ENCODE results near the gene AGT. TPM values are rescaled to one million over a fixed set of nuclear protein-coding genes. Genes with fewer than 3 reads are reported as not detected.

AGT gene
- total RNA-seq, result 10 to 100 TPM in 3 of 4 donors, 1 to 10 TPM in 1; 1.7 to 47.3 (median 38.6) TPM

GRCh38 chr1:230713915-230714764 is at the start of gene AGT:
Gene AGT (minus strand): TSS chr1:230714122. CDS start chr1:230710823, 3,299 bp downstream.
- Histone ChIP-seq H3K27ac (peak within 1 kb of the TSS in 2 of 4 donors; percentile 59 to 74), H3K4me1 (peaks cover 0 to 11% (median 0%) of the 10 kb centered on the region in 4 donors), H3K36me3 (no peaks in the 10 kb centered on the region), H3K4me3 (peak within 1 kb of the TSS in 2 of 4 donors; percentile 34 to 44), H3K9me3 (no peaks in the 10 kb centered on the region), H3K27me3 (no peaks in the 10 kb centered on the region)
- no peak for TF ChIP-seq POLR2A (IDR thresholded peaks at IDR 0.05)
- TF ChIP-seq, protein P1, sequence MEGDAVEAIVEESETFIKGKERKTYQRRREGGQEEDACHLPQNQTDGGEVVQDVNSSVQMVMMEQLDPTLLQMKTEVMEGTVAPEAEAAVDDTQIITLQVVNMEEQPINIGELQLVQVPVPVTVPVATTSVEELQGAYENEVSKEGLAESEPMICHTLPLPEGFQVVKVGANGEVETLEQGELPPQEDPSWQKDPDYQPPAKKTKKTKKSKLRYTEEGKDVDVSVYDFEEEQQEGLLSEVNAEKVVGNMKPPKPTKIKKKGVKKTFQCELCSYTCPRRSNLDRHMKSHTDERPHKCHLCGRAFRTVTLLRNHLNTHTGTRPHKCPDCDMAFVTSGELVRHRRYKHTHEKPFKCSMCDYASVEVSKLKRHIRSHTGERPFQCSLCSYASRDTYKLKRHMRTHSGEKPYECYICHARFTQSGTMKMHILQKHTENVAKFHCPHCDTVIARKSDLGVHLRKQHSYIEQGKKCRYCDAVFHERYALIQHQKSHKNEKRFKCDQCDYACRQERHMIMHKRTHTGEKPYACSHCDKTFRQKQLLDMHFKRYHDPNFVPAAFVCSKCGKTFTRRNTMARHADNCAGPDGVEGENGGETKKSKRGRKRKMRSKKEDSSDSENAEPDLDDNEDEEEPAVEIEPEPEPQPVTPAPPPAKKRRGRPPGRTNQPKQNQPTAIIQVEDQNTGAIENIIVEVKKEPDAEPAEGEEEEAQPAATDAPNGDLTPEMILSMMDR (IDR thresholded peaks at IDR 0.05), result no peak
- peak; percentile 21 to 77 (median 69) for DNase-seq

DNA sequence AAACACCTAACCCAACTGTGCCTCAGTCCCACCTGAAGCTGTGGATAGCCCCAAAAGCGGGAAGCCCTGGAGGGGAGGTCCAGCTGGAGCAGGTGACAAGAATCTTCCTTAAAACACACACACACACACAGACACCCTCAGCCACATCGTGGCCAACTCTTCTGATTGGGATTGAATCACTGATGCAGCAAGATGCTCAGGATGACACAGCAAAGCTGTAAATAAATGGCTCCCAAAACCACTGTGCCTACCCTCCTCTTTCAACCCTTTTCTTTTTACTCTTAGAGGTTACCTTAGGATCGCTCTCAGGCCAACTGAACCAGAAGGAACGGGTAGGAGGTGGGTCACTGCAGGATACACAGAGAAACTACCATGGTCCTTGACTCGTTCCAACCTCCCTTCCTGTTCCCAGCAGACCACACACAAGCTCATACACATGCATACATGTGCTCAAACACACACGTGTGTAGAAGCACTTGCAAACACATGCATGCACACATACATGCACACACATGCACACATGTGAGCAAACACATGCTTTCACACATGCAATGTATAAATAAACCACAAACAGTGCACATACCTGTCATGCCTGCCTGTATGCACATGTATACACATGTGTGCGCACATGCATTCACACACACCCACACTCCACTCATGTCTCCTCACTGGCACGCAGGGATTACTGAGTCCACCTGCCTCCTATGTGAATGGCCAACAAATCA is 47.7 kb upstream of the AGT start:
- Histone ChIP-seq H3K4me3 (no peak overlapping the region), H3K4me1 (no peaks in the 10 kb centered on the region), H3K27me3 (no peaks in the 10 kb centered on the region), H3K9me3 (no peaks in the 10 kb centered on the region), H3K27ac (no peak overlapping the region), H3K36me3 (no peaks in the 10 kb centered on the region)
- no peak for DNase-seq
- TF ChIP-seq POLR2A (IDR thresholded peaks at IDR 0.05), result no peak
- TF ChIP-seq, protein P1 (IDR thresholded peaks at IDR 0.05), result no peak

GRCh38 chr1:230760360-230760827 is 46.5 kb upstream of the AGT start:
- H3K9me3 ChIP-seq, result no peaks in the 10 kb centered on the region
- TF ChIP-seq POLR2A (IDR thresholded peaks at IDR 0.05), result no peak
- TF ChIP-seq, protein P1 (IDR thresholded peaks at IDR 0.05), result no peak
- no peak overlapping the region for H3K4me3 ChIP-seq
- H3K4me1 ChIP-seq, result no peaks in the 10 kb centered on the region
- H3K27me3 ChIP-seq, result no peaks in the 10 kb centered on the region
- no peak overlapping the region for H3K27ac ChIP-seq
- no peaks in the 10 kb centered on the region for H3K36me3 ChIP-seq
- DNase-seq, result no peak

GRCh38 chr1:230759369-230760065 is 45.6 kb upstream of the AGT start:
- Histone ChIP-seq H3K4me3 (no peak overlapping the region), H3K9me3 (no peaks in the 10 kb centered on the region), H3K27ac (no peak overlapping the region), H3K4me1 (peaks cover 0 to 5% (median 0%) of the 10 kb centered on the region in 4 donors), H3K36me3 (no peaks in the 10 kb centered on the region), H3K27me3 (no peaks in the 10 kb centered on the region)
- TF ChIP-seq POLR2A (IDR thresholded peaks at IDR 0.05), result no peak
- TF ChIP-seq, protein P1 (IDR thresholded peaks at IDR 0.05), result no peak
- DNase-seq, result no peak

GRCh38 chr1:230758709-230759368 is 44.9 kb upstream of the AGT start:
- H3K9me3 ChIP-seq, result no peaks in the 10 kb centered on the region
- no peak overlapping the region for H3K4me3 ChIP-seq
- H3K27me3 ChIP-seq, result no peaks in the 10 kb centered on the region
- no peak for TF ChIP-seq POLR2A (IDR thresholded peaks at IDR 0.05)
- TF ChIP-seq, protein P1 (IDR thresholded peaks at IDR 0.05), result no peak
- no peak for DNase-seq
- H3K36me3 ChIP-seq, result no peaks in the 10 kb centered on the region
- no peak overlapping the region for H3K27ac ChIP-seq
- H3K4me1 ChIP-seq, result peaks cover 0 to 7% (median 0%) of the 10 kb centered on the region in 4 donors

Data from Peyer's patch (tissue), 4 donors.